ENCODE results near the gene FST.

Gene FST, protein sequence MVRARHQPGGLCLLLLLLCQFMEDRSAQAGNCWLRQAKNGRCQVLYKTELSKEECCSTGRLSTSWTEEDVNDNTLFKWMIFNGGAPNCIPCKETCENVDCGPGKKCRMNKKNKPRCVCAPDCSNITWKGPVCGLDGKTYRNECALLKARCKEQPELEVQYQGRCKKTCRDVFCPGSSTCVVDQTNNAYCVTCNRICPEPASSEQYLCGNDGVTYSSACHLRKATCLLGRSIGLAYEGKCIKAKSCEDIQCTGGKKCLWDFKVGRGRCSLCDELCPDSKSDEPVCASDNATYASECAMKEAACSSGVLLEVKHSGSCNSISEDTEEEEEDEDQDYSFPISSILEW

DNA sequence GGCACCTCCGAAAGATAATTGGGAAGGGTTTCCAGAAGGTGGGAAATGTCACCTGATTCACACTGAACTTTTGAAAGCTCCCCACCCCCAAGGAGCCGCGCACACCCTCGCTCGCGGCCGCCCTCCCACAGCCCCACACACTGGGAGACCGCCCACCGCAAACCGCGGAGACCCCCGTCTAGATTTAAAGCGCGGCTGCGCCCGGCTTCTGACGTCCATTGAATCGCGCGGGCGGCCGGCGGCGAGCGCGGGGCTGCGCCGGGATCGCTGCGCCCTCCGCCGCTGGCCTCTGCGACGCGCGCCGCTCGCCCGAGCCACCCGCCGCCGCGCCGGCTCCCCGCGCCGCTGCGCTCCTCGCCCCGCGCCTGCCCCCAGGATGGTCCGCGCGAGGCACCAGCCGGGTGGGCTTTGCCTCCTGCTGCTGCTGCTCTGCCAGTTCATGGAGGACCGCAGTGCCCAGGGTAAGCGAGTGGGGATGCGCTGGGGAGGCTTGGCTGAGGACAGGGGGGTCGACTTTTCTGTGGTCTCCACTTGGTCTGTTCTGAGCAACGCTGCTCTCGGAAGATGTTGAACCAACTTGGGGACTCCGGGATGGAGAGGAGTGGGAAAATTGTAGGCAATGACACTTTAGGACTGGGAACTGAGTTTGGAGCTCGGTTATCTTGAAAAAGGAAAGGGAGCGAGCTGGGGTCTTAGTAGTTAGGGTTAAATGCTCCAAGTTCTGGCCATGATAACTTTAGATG is at the start of gene FST:
FST (plus strand) TSS at position 214 of the 743 bp plus-strand sequence; CDS start at position 377, 163 bp downstream.
- H3K4me1 ChIP-seq (ENCODE audit: low read length): 0 out of 2 replicates have a peak, but pooled peaks cover 5% of the 10 kb centered on the region
- H3K27ac ChIP-seq (ENCODE audit: low read length): no peak within 1 kb of the TSS
- no peaks in the 10 kb centered on the region for H3K9me2 ChIP-seq (replicated peaks; ENCODE audit: insufficient read depth, low read length)
- no peaks in the 10 kb centered on the region for H3K36me3 ChIP-seq (replicated peaks; ENCODE audit: insufficient read depth, low read length)
- peak within 1 kb of the TSS; percentile 17; the same call in 1 of the 2 replicates for H3K9ac ChIP-seq (ENCODE audit: low read length)
- H4K20me1 ChIP-seq (ENCODE audit: insufficient read depth, low read length): no peaks in the 10 kb centered on the region
- no peak for TF ChIP-seq EZH2phosphoT487 (IDR thresholded peaks at IDR 0.05; ENCODE audit: low read length)
- TF ChIP-seq, protein P1, sequence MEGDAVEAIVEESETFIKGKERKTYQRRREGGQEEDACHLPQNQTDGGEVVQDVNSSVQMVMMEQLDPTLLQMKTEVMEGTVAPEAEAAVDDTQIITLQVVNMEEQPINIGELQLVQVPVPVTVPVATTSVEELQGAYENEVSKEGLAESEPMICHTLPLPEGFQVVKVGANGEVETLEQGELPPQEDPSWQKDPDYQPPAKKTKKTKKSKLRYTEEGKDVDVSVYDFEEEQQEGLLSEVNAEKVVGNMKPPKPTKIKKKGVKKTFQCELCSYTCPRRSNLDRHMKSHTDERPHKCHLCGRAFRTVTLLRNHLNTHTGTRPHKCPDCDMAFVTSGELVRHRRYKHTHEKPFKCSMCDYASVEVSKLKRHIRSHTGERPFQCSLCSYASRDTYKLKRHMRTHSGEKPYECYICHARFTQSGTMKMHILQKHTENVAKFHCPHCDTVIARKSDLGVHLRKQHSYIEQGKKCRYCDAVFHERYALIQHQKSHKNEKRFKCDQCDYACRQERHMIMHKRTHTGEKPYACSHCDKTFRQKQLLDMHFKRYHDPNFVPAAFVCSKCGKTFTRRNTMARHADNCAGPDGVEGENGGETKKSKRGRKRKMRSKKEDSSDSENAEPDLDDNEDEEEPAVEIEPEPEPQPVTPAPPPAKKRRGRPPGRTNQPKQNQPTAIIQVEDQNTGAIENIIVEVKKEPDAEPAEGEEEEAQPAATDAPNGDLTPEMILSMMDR (IDR thresholded peaks at IDR 0.05; ENCODE audit: low read length): no peak
- no peak for TF ChIP-seq EZH2 (optimal IDR thresholded peaks at IDR 0.05; ENCODE audit: low read depth, low read length)
- H3K4me2 ChIP-seq (ENCODE audit: low read depth, low read length): peak within 1 kb of the TSS; percentile 93
- peaks cover 10% of the 10 kb centered on the region; the same call in 1 of the 2 replicates for H3F3A ChIP-seq (ENCODE audit: insufficient read depth, low read length)
- peak within 1 kb of the TSS; percentile 90 for H2AFZ ChIP-seq (ENCODE audit: low read length)
- H3K9me3 ChIP-seq (replicated peaks; ENCODE audit: insufficient read depth, low read length): no peaks in the 10 kb centered on the region
- 0 out of 2 replicates have a peak, but pooled peaks cover 4% of the 10 kb centered on the region for H3K27me3 ChIP-seq (replicated peaks; ENCODE audit: insufficient read depth, low read length)
- H3K79me2 ChIP-seq (ENCODE audit: low read length): no peaks in the 10 kb centered on the region
- no peak for DNase-seq
- peak within 1 kb of the TSS; percentile 77 for H3K4me3 ChIP-seq (ENCODE audit: low read length)

DNA sequence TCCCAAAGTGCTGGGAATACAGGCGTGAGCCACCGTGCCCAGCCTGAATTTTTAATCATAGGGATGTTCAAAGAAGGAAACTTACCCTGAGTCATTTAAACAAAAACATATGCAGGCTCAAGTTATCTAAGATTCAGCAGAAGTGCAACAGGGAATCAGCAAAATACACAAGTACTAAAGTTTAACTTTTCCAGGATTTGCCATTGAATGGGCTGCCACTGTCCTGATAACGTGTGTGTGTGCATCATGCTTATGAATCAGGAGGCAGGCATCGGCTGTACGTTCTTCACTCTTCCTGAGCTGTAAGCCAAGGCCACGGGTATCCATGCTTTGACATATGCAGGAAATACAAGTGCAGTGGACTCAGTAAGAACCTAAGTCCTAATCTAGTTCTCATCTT is 48.8 kb upstream of the FST start:
- H3K4me1 ChIP-seq (ENCODE audit: low read length): no peaks in the 10 kb centered on the region
- H3F3A ChIP-seq (ENCODE audit: insufficient read depth, low read length): no peaks in the 10 kb centered on the region
- H3K4me3 ChIP-seq (ENCODE audit: low read length): no peak overlapping the region
- no peaks in the 10 kb centered on the region for H3K36me3 ChIP-seq (replicated peaks; ENCODE audit: insufficient read depth, low read length)
- H3K27ac ChIP-seq (ENCODE audit: low read length): no peak overlapping the region
- H3K27me3 ChIP-seq (replicated peaks; ENCODE audit: insufficient read depth, low read length): no peaks in the 10 kb centered on the region
- no peaks in the 10 kb centered on the region for H3K9me2 ChIP-seq (replicated peaks; ENCODE audit: insufficient read depth, low read length)
- no peak overlapping the region for H3K9ac ChIP-seq (ENCODE audit: low read length)
- no peaks in the 10 kb centered on the region for H4K20me1 ChIP-seq (ENCODE audit: insufficient read depth, low read length)
- DNase-seq: no peak
- no peak overlapping the region for H2AFZ ChIP-seq (ENCODE audit: low read length)
- TF ChIP-seq, protein P1 (IDR thresholded peaks at IDR 0.05; ENCODE audit: low read length): no peak
- TF ChIP-seq EZH2phosphoT487 (IDR thresholded peaks at IDR 0.05; ENCODE audit: low read length): no peak
- no peak for TF ChIP-seq EZH2 (optimal IDR thresholded peaks at IDR 0.05; ENCODE audit: low read depth, low read length)
- H3K9me3 ChIP-seq (replicated peaks; ENCODE audit: insufficient read depth, low read length): no peaks in the 10 kb centered on the region
- H3K4me2 ChIP-seq (ENCODE audit: low read depth, low read length): no peak overlapping the region
- no peaks in the 10 kb centered on the region for H3K79me2 ChIP-seq (ENCODE audit: low read length)

DNA sequence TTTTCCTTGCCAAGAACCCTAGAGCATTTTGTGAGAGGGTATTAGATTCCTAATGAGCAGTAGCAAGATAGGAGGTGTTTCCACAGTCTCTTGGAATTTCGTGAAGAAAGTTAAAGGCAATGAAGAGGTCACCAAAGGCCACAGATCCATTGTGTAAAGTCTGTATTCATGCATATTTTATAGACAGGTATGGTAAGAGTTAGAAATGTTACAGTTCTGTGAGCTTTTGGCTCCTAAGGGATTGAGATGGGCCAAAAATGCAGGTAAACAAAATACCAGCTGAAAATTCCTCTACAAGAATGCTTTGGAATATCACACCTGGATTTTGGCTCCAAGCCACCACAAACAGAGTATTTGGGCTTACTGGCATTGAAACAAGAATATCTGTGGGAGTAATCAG is 47.4 kb upstream of the FST start:
- Histone ChIP-seq H3K4me1 (ENCODE audit: low read length) (no peaks in the 10 kb centered on the region), H3K27me3 (replicated peaks; ENCODE audit: insufficient read depth, low read length) (no peaks in the 10 kb centered on the region), H3K36me3 (replicated peaks; ENCODE audit: insufficient read depth, low read length) (no peaks in the 10 kb centered on the region), H4K20me1 (ENCODE audit: insufficient read depth, low read length) (no peaks in the 10 kb centered on the region), H3K9ac (ENCODE audit: low read length) (no peak overlapping the region), H3F3A (ENCODE audit: insufficient read depth, low read length) (no peaks in the 10 kb centered on the region), H3K4me2 (ENCODE audit: low read depth, low read length) (no peak overlapping the region), H3K27ac (ENCODE audit: low read length) (no peak overlapping the region), H3K9me3 (replicated peaks; ENCODE audit: insufficient read depth, low read length) (no peaks in the 10 kb centered on the region), H3K9me2 (replicated peaks; ENCODE audit: insufficient read depth, low read length) (no peaks in the 10 kb centered on the region), H3K79me2 (ENCODE audit: low read length) (no peaks in the 10 kb centered on the region), H2AFZ (ENCODE audit: low read length) (no peak overlapping the region), H3K4me3 (ENCODE audit: low read length) (no peak overlapping the region)
- no peak for DNase-seq
- TF ChIP-seq EZH2 (optimal IDR thresholded peaks at IDR 0.05; ENCODE audit: low read depth, low read length): no peak
- TF ChIP-seq, protein P1 (IDR thresholded peaks at IDR 0.05; ENCODE audit: low read length): no peak
- no peak for TF ChIP-seq EZH2phosphoT487 (IDR thresholded peaks at IDR 0.05; ENCODE audit: low read length)
